Right ventricle myocardium inferior (tissue), 1 donor: Measurements from ENCODE around the gene SFXN4. TPM values are rescaled to one million over a fixed set of nuclear protein-coding genes. Genes with fewer than 3 reads are reported as not detected.
"Not testable (repeated sequence)": the region's sequence is repeated elsewhere in the genome, so short reads cannot be mapped to it uniquely, and the experiment has no call there.

Source experiments
- ATAC-seq: fragments of 200-7000 bp; cut with Tn5 transposase; one replicate; pipeline ENCODE4 v1.9.1; 2020; ENCODE audit warnings: mild to moderate bottlenecking, moderate library complexity
- DNase-seq: peaks from one replicate; pipeline ENCODE4 v3.0.0; 2021; ENCODE audit errors: missing footprints
- intact Hi-C: fragments of 100-400 bp; cut with DNase I; formaldehyde crosslinking; loops from one replicate; pipeline ENCODE4 v1.11.0; 2022
- total RNA-seq: library from RNA; stranded (reverse); fragmentation: NEBNext Ultra II Directional; extraction: Animal tissue kit (Norgen Biotek cat#: 25700); gene quantifications from one replicate; pipeline ENCODE4 v1.2.1, GENCODE V29; 2021
- donor health status: DM: no; HTN: yes; CAD: no; lungs with severe emphysema.

Gene SFXN4
- total RNA-seq, 1 donor from 2014 or later: 42.0 TPM

GRCh38 chr10:119120875-119121274, 44.6 kb downstream of the SFXN4 start:
- no peak for ATAC-seq
- intact Hi-C loops: no loop called here
- DNase-seq: no peak

GRCh38 chr10:119120413-119120867, 45.1 kb downstream of the SFXN4 start:
- ATAC-seq (peak; percentile 74), DNase-seq (no peak)
- intact Hi-C loops: no loop called here

- intact Hi-C loops: no loop called here
- no peak for DNase-seq
- no peak for ATAC-seq
Measured at GRCh38 chr10:119119400-119119799, 46.1 kb downstream of the SFXN4 start.

GRCh38 chr10:119118231-119118630, 47.3 kb downstream of the SFXN4 start:
- intact Hi-C loops: no loop called here
- no peak for ATAC-seq
- no peak for DNase-seq

- intact Hi-C loops: no loop called here
- DNase-seq (no peak), ATAC-seq (no peak)
Measured at GRCh38 chr10:119116326-119116951, 49.1 kb downstream of the SFXN4 start.

- intact Hi-C loops: no loop called here
- no peak for DNase-seq
- no peak for ATAC-seq
Measured at GRCh38 chr10:119115926-119116325, 49.6 kb downstream of the SFXN4 start.

- ATAC-seq: no peak
- DNase-seq: no peak
- intact Hi-C loops: no loop called here
Measured at GRCh38 chr10:119113751-119114732, 51.5 kb downstream of the SFXN4 start.

GRCh38 chr10:119112056-119112455, 53.5 kb downstream of the SFXN4 start:
- DNase-seq: no peak
- intact Hi-C loops: no loop called here
- ATAC-seq: no peak

GRCh38 chr10:119107771-119108170, 57.7 kb downstream of the SFXN4 start:
- DNase-seq, ATAC-seq, intact Hi-C loops: not testable (repeated sequence)

- ATAC-seq, intact Hi-C loops: not testable (repeated sequence)
Measured at GRCh38 chr10:119107106-119107505, 58.4 kb downstream of the SFXN4 start.

GRCh38 chr10:119105899-119106298, 59.6 kb downstream of the SFXN4 start:
- ATAC-seq, DNase-seq: not testable (repeated sequence)
- intact Hi-C loops: loop anchor here (2.0 kb wide), 1 partner anchor 25 kb away; the partner anchor contains the start of gene EIF3A

More at GRCh38 chr10:119107106-119107505, 58.4 kb downstream of the SFXN4 start:
- not testable (repeated sequence) for DNase-seq

- intact Hi-C loops: loop anchor here (2.0 kb wide), 1 partner anchor 24 kb away; the partner anchor contains the start of gene EIF3A
Measured at GRCh38 chr10:119105155-119105554, 60.4 kb downstream of the SFXN4 start.

GRCh38 chr10:119104654-119105015, 60.9 kb downstream of the SFXN4 start:
- DNase-seq (peak; percentile 68), ATAC-seq (peak; percentile 11)
- intact Hi-C loops: loop anchor here (2.0 kb wide), 1 partner anchor 24 kb away; the partner anchor contains the start of gene EIF3A

More at GRCh38 chr10:119105155-119105554, 60.4 kb downstream of the SFXN4 start:
- no peak for DNase-seq
- no peak for ATAC-seq

GRCh38 chr10:119103903-119104653, 61.4 kb downstream of the SFXN4 start, which contains the start of gene DENND10:
Gene DENND10, plus strand, starts transcription at chr10:119104113. Its CDS starts 30 bp downstream, at chr10:119104143.
- peak; percentile 91 for DNase-seq
- intact Hi-C loops: loop anchor here (2.0 kb wide), 1 partner anchor 23 kb away; the partner anchor contains the start of gene EIF3A

GRCh38 chr10:119103241-119103902, 62.1 kb downstream of the SFXN4 start:
- DNase-seq: no peak
- intact Hi-C loops: no loop called here
- no peak for ATAC-seq

More at GRCh38 chr10:119103903-119104653, 61.4 kb downstream of the SFXN4 start, which contains the start of gene DENND10:
- peak; percentile 96 for ATAC-seq

- no peak for DNase-seq
- intact Hi-C loops: no loop called here
Measured at GRCh38 chr10:119101366-119102098, 64.0 kb downstream of the SFXN4 start.

More at GRCh38 chr10:119101366-119102098, 64.0 kb downstream of the SFXN4 start:
- ATAC-seq: no peak
